Naive thymus-derived CD4-positive, alpha-beta T cell (primary cell): Measurements from ENCODE around the gene ESPN. TPM values are rescaled to one million over a fixed set of nuclear protein-coding genes. Genes with fewer than 3 reads are reported as not detected.
A peak's percentile ranks its signal among the peaks of the same experiment; 100 is the strongest.

ENCODE experiments used
- ATAC-seq: fragments of 150-1000 bp; cut with Tn5 transposase; 2 replicates; pipeline ENCODE4 v1.10.0; 2021; ENCODE audit warnings: mild to moderate bottlenecking, moderate library complexity
- CTCF ChIA-PET: fragments of 350-600 bp; sonication (Branson Sonifier 250); formaldehyde crosslinking; loops from one replicate; lab custom pipeline; 2021; ENCODE audit warnings: antibody characterized with exemption; lab: Charles Lee
- POLR2A ChIA-PET: fragments of 350-600 bp; sonication (Branson Sonifier 250); formaldehyde crosslinking; loops from one replicate; lab custom pipeline; 2021; ENCODE audit warnings: antibody characterized with exemption, inconsistent platforms; lab: Charles Lee
- DNase-seq, 9 donors: peaks; one replicate each; pipeline versions ENCODE4 v3.0.0 to v3.0.0-alpha.2; 2020 to 2022; ENCODE audit warnings: mixed read lengths in 1 of 9
- H3K27ac ChIP-seq: one replicate; pipeline ENCODE4 v1.7.0; 2013; ENCODE audit warnings: mild to moderate bottlenecking, low read depth, low read length, moderate library complexity
- H3K27me3 ChIP-seq, 2 donors: one replicate each; pipeline ENCODE4 v1.7.0; 2013; ENCODE audit warnings: low read length in 2 of 2, mild to moderate bottlenecking in 2 of 2, moderate library complexity in 2 of 2; ENCODE audit not compliant: control insufficient read depth in 2 of 2, insufficient read depth in 2 of 2
- H3K36me3 ChIP-seq, 3 experiments: 1 replicate in 2 of 3; 2 replicates in 1 of 3; pipeline ENCODE4 v1.7.0; 2013; ENCODE audit warnings: low read length in 3 of 3, mild to moderate bottlenecking in 3 of 3, moderate library complexity in 1 of 3; ENCODE audit not compliant: insufficient read depth in 3 of 3, control insufficient read depth in 2 of 3
- H3K4me1 ChIP-seq, 2 donors: one replicate each; pipeline ENCODE4 v1.7.0; 2013; ENCODE audit warnings: low read length in 2 of 2, mild to moderate bottlenecking in 2 of 2, moderate library complexity in 1 of 2; ENCODE audit not compliant: control insufficient read depth in 2 of 2, insufficient read depth in 2 of 2
- H3K4me3 ChIP-seq: 2 replicates; pipeline ENCODE4 v1.7.0; 2013; ENCODE audit warnings: mild to moderate bottlenecking, low read length
- H3K9me3 ChIP-seq, 3 experiments: 1 replicate in 2 of 3; 2 replicates in 1 of 3; pipeline ENCODE4 v1.7.0; 2013; ENCODE audit warnings: low read length in 3 of 3; ENCODE audit not compliant: control insufficient read depth in 2 of 3
- H3K27ac Mint-ChIP-seq, 9 donors: one replicate each; pipeline ENCODE4 v1.8.0; 2020 to 2022; ENCODE audit warnings: mixed read lengths in 9 of 9, mild to moderate bottlenecking in 8 of 9, moderate library complexity in 5 of 9, inconsistent platforms in 2 of 9
- H3K27me3 Mint-ChIP-seq, 5 donors: one replicate each; pipeline ENCODE4 v1.8.0; 2021 to 2022; ENCODE audit warnings: mixed read lengths in 5 of 5, mild to moderate bottlenecking in 1 of 5
- H3K36me3 Mint-ChIP-seq, 5 donors: one replicate each; pipeline ENCODE4 v1.8.0; 2020 to 2022; ENCODE audit warnings: mixed read lengths in 5 of 5, mild to moderate bottlenecking in 3 of 5, inconsistent platforms in 1 of 5
- H3K4me1 Mint-ChIP-seq, 7 donors: one replicate each; pipeline ENCODE4 v1.8.0; 2020 to 2022; ENCODE audit warnings: mixed read lengths in 7 of 7, mild to moderate bottlenecking in 3 of 7, inconsistent platforms in 1 of 7
- H3K4me3 Mint-ChIP-seq, 10 donors: one replicate each; pipeline ENCODE4 v1.8.0; 2020 to 2022; ENCODE audit warnings: mild to moderate bottlenecking in 10 of 10, mixed read lengths in 10 of 10, moderate library complexity in 6 of 10, inconsistent platforms in 2 of 10
- H3K9me3 Mint-ChIP-seq, 11 donors: one replicate each; pipeline ENCODE4 v1.8.0; 2020 to 2022; ENCODE audit warnings: mixed read lengths in 11 of 11, mild to moderate bottlenecking in 4 of 11, inconsistent platforms in 1 of 11, moderate library complexity in 1 of 11
- intact Hi-C, 2 donors: fragments of 100-400 bp; cut with micrococcal nuclease; formaldehyde crosslinking; loops; one replicate each; pipeline ENCODE4 v1.15.1; 2023
- polyA plus RNA-seq, 2 donors: library from polyadenylated mRNA; unstranded; fragments of 300-500 nt; fragmentation: Illumina TruSeq; gene quantifications; one replicate each; pipeline ENCODE4 v1.2.3, GENCODE V29; 2021
- total RNA-seq, 6 experiments: library from RNA in 5 of 6; stranded (reverse) in 5 of 6; gene quantifications; 1 replicate in 5 of 6; 2 replicates in 1 of 6; pipeline ENCODE4 v1.2.3 and lab custom pipeline; 2021 to 2026

ESPN gene
- total and polyA plus RNA-seq, 7 experiments from 2014 or later = 0.40 to 2.9 (median 2.1) TPM

DNA sequence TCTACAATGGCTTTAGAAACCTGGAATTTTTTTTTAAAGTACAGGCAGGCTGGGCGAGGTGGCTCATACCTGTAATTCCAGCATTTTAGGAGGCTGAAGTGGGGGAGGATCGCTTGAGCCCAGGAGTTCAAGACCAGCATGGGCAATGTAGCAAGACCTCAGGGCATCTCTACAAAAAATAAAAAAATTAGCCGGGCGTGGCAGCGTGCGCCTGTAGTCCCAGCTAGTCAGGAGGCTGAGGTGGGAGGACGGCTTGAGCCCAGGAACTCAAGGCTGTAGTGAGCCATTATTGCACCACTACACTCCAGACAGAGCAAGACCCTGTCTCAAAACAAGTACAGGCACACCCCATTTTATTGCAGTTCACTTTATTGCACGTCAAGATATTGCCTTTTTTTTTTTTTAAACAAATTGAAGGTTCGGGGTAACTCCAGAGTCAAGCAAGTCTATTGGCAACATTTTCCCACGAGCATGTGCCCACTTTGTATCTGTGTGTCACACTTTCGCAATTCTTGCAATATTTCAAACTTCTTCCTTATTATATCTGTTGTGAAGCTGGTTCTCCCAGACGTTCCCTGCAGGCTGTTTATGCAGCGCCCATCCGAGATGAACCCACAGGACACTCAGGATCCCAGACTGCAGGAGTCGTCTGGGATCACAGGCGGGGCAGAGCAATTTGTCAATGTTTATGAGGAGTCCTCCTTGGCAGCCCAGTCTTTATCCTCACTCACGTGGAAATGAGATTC, 9.5 kb upstream of the ESPN start:
- Mint-ChIP-seq H3K36me3 (no peaks in the 10 kb centered on the region), H3K27me3 (peaks cover 41 to 66% (median 45%) of the 10 kb centered on the region in 5 donors), H3K9me3 (no peaks in the 10 kb centered on the region), H3K4me3 (peak overlapping the region in 1 of 10 donors; percentile 19), H3K4me1 (peaks cover 3 to 11% (median 4%) of the 10 kb centered on the region in 7 donors), H3K27ac (no peak overlapping the region)
- Histone ChIP-seq H3K4me1 (peaks cover 4 to 9% of the 10 kb centered on the region in 2 donors), H3K27me3 (peaks cover 5 to 27% of the 10 kb centered on the region in 2 donors), H3K27ac (no peak overlapping the region), H3K4me3 (no peak overlapping the region), H3K36me3 (no peaks in the 10 kb centered on the region), H3K9me3 (no peaks in the 10 kb centered on the region)
- intact Hi-C loops = no loop called here
- ChIA-PET POLR2A (interaction anchor here (0.8 kb wide), 1 partner anchor 50 kb away, joined by 3 read pairs; no protein-coding TSS in a partner anchor), CTCF (interaction anchor here (1.6 to 1.7 kb wide), 2 partner anchors 8 to 23 kb away, joined by 4 to 6 read pairs; no protein-coding TSS in a partner anchor)
- DNase-seq (no peak), ATAC-seq (no peak)

DNA sequence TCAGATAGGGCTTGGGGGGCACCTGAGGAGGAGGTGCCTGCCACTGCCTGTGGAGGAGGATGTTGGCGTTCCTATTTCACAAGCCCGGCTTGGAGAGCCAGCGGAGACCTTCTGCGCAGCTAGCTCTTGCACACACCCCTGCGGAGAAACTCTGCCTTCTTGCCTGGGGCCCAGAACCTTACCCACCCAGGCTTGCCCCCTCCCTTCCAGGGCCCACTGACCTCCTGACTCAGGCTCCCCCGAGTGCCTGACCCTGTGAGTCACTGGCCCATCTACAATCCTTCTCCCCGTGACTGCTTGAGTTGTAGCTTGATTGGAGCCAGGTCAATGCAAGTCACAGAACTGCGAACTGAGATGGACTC, 8.3 kb upstream of the ESPN start:
- intact Hi-C loops = no loop called here
- no peak overlapping the region for H3K4me3 Mint-ChIP-seq

DNA sequence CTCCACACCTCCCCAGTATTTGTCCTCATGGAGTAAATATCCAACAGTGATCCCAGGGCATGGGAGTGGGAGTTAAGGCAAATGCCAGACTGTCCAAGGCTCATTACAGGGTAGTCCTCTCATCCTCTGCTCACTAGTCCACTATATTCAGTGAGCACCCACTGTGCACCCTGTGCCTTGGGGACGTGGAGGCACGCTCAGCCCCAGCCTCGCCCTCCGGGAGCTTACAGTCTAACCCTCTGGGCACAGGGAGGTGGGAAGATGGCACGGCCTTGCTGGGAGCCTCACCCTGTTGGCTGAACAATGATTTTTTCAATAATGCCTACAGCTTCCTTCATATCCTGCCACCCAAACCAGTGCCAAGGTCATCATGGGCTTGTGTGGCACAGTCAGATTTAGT, 7.7 kb upstream of the ESPN start:
- Mint-ChIP-seq H3K4me1 (peaks cover 3 to 16% (median 7%) of the 10 kb centered on the region in 7 donors), H3K27me3 (peaks cover 54 to 73% (median 57%) of the 10 kb centered on the region in 5 donors), H3K36me3 (no peaks in the 10 kb centered on the region), H3K4me3 (no peak overlapping the region), H3K9me3 (no peaks in the 10 kb centered on the region), H3K27ac (no peak overlapping the region)
- DNase-seq (no peak), ATAC-seq (no peak)
- no peak overlapping the region for H3K4me3 ChIP-seq
- H3K27ac ChIP-seq = no peak overlapping the region
- H3K27me3 ChIP-seq = peaks cover 5 to 31% of the 10 kb centered on the region in 2 donors
- intact Hi-C loops = no loop called here
- CTCF ChIA-PET = interaction anchor here (1.3 to 1.7 kb wide), 2 partner anchors 10 to 22 kb away, joined by 4 to 5 read pairs; no protein-coding TSS in a partner anchor
- no peaks in the 10 kb centered on the region for H3K36me3 ChIP-seq
- POLR2A ChIA-PET = no interaction called here
- no peaks in the 10 kb centered on the region for H3K9me3 ChIP-seq
- peaks cover 4 to 14% of the 10 kb centered on the region in 2 donors for H3K4me1 ChIP-seq

More for the DNA sequence above, 8.3 kb upstream of the ESPN start:
- Histone ChIP-seq H3K27ac (no peak overlapping the region), H3K9me3 (no peaks in the 10 kb centered on the region), H3K36me3 (no peaks in the 10 kb centered on the region), H3K27me3 (peaks cover 5 to 27% of the 10 kb centered on the region in 2 donors), H3K4me1 (peaks cover 4 to 14% of the 10 kb centered on the region in 2 donors), H3K4me3 (no peak overlapping the region)
- ATAC-seq (no peak), DNase-seq (no peak)
- CTCF ChIA-PET = interaction anchor here (1.3 to 1.7 kb wide), 2 partner anchors 10 to 22 kb away, joined by 4 to 5 read pairs; no protein-coding TSS in a partner anchor
- POLR2A ChIA-PET = no interaction called here
- Mint-ChIP-seq H3K27me3 (peaks cover 47 to 69% (median 51%) of the 10 kb centered on the region in 5 donors), H3K9me3 (no peaks in the 10 kb centered on the region), H3K27ac (no peak overlapping the region), H3K36me3 (no peaks in the 10 kb centered on the region), H3K4me1 (peaks cover 3 to 11% (median 7%) of the 10 kb centered on the region in 7 donors)

DNA sequence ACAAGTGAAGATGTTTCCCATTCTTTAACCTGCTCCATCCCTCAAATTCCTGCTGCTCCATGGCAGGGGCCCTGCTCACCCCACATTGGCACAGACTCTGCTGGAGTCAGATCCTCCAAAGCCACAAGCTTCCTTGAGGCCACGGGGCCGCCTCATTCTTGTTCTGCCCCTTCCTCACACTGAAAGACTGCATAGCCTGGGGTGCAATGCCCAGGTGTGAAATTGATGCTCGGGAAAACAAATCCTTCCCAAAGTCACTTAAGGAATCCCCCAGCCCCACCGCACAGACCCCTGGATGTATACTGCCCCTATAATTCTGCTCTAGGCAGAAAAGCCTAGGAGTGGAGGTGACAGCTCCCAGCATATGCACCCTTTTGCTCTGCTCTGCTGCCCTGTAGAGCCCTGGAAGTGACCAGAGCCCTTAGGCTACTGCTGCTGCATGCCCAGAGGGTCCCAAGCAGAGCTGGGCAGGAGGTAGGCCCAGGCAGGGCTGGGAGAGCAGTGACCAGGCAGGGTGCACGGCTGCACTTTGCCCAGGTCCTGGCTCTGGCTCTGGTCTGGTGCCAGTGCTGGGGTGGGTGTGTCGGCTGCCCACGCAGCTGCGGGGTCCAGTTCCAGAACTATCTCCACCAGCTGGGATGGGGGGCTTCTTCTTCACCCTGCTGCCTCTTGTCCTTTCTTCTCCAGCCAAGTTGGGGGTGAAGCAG, 6.5 kb upstream of the ESPN start:
- H3K27me3 Mint-ChIP-seq = peaks cover 49 to 80% (median 56%) of the 10 kb centered on the region in 5 donors
- peaks cover 5 to 31% of the 10 kb centered on the region in 2 donors for H3K27me3 ChIP-seq
- H3K27ac Mint-ChIP-seq = no peak overlapping the region
- H3K36me3 Mint-ChIP-seq = no peaks in the 10 kb centered on the region
- no peak overlapping the region for H3K27ac ChIP-seq
- H3K4me3 Mint-ChIP-seq = peak overlapping the region in 2 of 10 donors; percentile 7 to 77
- no peak overlapping the region for H3K4me3 ChIP-seq
- ATAC-seq (no peak), DNase-seq (no peak)
- H3K36me3 ChIP-seq = no peaks in the 10 kb centered on the region
- intact Hi-C loops = no loop called here
- ChIA-PET POLR2A (interaction anchor here (0.5 kb wide), 2 partner anchors 177 to 469 kb away, joined by 3 read pairs; no protein-coding TSS in a partner anchor), CTCF (no interaction called here)
- H3K9me3 Mint-ChIP-seq = no peaks in the 10 kb centered on the region
- H3K4me1 Mint-ChIP-seq = peaks cover 3 to 17% (median 7%) of the 10 kb centered on the region in 7 donors
- H3K4me1 ChIP-seq = peaks cover 4 to 14% of the 10 kb centered on the region in 2 donors
- H3K9me3 ChIP-seq = no peaks in the 10 kb centered on the region

DNA sequence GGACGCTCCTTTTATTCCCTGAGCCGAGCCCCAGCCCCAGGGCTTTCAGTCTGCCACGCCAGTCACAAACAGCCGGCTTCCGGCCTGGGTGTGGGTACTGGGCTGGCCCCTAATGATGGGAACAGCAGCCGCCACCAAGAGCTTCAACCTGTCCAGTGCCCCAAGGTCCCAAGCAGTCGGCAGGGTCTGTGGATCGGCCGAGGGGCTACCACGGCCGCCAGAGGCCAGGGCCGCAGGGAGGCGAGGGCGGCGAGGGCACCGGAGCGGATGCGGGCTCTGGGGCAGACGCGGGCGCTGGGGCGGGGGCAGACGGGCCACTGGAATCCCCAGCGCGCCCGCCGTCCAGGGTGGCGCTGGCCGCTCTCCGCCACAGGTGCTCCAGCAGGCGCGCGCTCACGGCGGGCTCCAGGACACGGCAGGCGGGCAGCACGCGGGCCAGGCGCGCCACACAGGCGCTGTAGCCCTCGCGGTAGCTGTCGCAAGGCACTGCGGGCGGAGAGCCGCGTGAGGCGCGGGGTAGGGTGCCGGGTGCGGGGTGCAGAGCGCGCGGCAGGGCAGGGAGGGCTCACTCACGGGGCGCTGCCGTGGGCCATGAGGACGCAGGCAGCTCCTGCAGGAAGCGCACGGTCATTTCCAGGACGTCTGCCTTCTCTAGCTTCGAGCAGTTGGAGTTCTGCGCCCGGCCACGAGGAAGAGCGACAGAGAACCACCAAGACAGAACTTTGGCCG, 5.7 kb upstream of the ESPN start:
- ChIA-PET CTCF (interaction anchor here (0.6 kb wide), 1 partner anchor 66 kb away, joined by 3 read pairs; no protein-coding TSS in a partner anchor), POLR2A (interaction anchor here (1.4 kb wide), 1 partner anchor 14 kb away, joined by 3 read pairs; no protein-coding TSS in a partner anchor)
- intact Hi-C loops = no loop called here
- ATAC-seq = no peak
- Mint-ChIP-seq H3K9me3 (no peaks in the 10 kb centered on the region), H3K27ac (no peak overlapping the region), H3K4me3 (peak overlapping the region in 7 of 10 donors; percentile 25 to 77 (median 65)), H3K27me3 (peaks cover 51 to 80% (median 57%) of the 10 kb centered on the region in 5 donors), H3K4me1 (peaks cover 3 to 18% (median 9%) of the 10 kb centered on the region in 7 donors), H3K36me3 (no peaks in the 10 kb centered on the region)
- Histone ChIP-seq H3K4me1 (peaks cover 11 to 20% of the 10 kb centered on the region in 2 donors), H3K27ac (no peak overlapping the region), H3K9me3 (no peaks in the 10 kb centered on the region), H3K36me3 (no peaks in the 10 kb centered on the region), H3K27me3 (peaks cover 5 to 35% of the 10 kb centered on the region in 2 donors), H3K4me3 (no peak overlapping the region)
- no peak for DNase-seq

DNA sequence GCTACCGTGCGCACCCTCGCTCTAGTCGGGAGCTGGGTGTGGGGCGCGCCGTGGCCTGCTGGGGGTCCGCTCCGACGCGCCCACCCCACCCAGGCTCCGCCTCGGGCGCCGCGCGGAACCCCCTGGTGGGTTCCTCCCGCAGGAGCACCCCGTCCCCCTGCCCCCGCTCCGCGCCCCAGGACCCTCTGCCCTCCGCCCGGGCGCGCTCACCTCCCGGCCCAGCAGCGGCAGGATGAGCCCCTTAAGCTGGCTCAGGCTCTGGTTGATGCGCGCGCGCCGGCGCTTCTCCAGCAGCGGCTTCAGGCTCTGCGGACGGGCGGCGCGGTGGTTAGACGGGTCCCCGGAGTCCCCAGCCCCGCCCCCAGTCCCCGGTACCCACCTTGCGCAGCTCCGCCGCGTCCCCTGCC, 5.2 kb upstream of the ESPN start:
- Mint-ChIP-seq H3K36me3 (no peaks in the 10 kb centered on the region), H3K4me1 (peaks cover 2 to 21% (median 13%) of the 10 kb centered on the region in 7 donors), H3K27ac (no peak overlapping the region), H3K9me3 (no peaks in the 10 kb centered on the region), H3K4me3 (peak overlapping the region in 6 of 10 donors; percentile 25 to 77 (median 66)), H3K27me3 (peaks cover 52 to 81% (median 59%) of the 10 kb centered on the region in 5 donors)
- no peaks in the 10 kb centered on the region for H3K9me3 ChIP-seq
- H3K4me3 ChIP-seq = no peak overlapping the region
- H3K27me3 ChIP-seq = peaks cover 5 to 34% of the 10 kb centered on the region in 2 donors
- CTCF ChIA-PET = interaction anchor here (0.6 to 4.8 kb wide), 2 partner anchors 19 to 67 kb away, joined by 3 to 44 read pairs; no protein-coding TSS in a partner anchor
- H3K36me3 ChIP-seq = no peaks in the 10 kb centered on the region
- intact Hi-C loops = no loop called here
- ATAC-seq (no peak), DNase-seq (no peak)
- no peak overlapping the region for H3K27ac ChIP-seq
- POLR2A ChIA-PET = interaction anchor here (1.4 kb wide), 1 partner anchor 14 kb away, joined by 3 read pairs; no protein-coding TSS in a partner anchor
- peaks cover 15 to 26% of the 10 kb centered on the region in 2 donors for H3K4me1 ChIP-seq
